Breast epithelium (tissue), 4 donors: ENCODE data around the gene CEP112. TPM values are rescaled to one million over a fixed set of nuclear protein-coding genes. Genes with fewer than 3 reads are reported as not detected.

Source experiments
- DNase-seq, 2 donors: peaks; one replicate each; pipeline ENCODE4 v3.0.0-alpha.2; 2019; ENCODE audit warnings: low spot score in 2 of 2
- H3K27ac ChIP-seq, 2 donors: fragments of 200-600 bp; sonication (generic) in 1 of 2; one replicate each; pipeline ENCODE4 v1.5.1; 2016 to 2019; ENCODE audit warnings: mild to moderate bottlenecking in 1 of 2
- H3K27me3 ChIP-seq, 2 donors: fragments of 200-600 bp; sonication (generic) in 1 of 2; one replicate each; pipeline versions ENCODE4 v1.5.1 to v1.6.0; 2017 to 2019; ENCODE audit warnings: control low read depth in 1 of 2, mild to moderate bottlenecking in 1 of 2
- H3K36me3 ChIP-seq: fragments of 200-600 bp; one replicate; pipeline ENCODE4 v1.5.1; 2019
- H3K4me1 ChIP-seq, 2 donors: fragments of 200-600 bp; sonication (generic); one replicate each; pipeline ENCODE4 v1.5.1; 2016 to 2019; ENCODE audit warnings: control low read depth in 1 of 2
- H3K4me3 ChIP-seq, 3 donors: fragments of 200-600 bp; sonication (generic); 1 replicate in 2 of 3; 2 replicates in 1 of 3; pipeline ENCODE4 v1.5.1; 2016 to 2019; ENCODE audit warnings: mild to moderate bottlenecking in 3 of 3, moderate library complexity in 2 of 3
- H3K9me3 ChIP-seq, 2 donors: fragments of 200-600 bp; sonication (generic) in 1 of 2; one replicate each; pipeline ENCODE4 v1.5.1; 2016 to 2019; ENCODE audit warnings: control low read depth in 1 of 2
- CTCF ChIP-seq, 3 donors: fragments of 450-650 bp; IDR thresholded peaks; one replicate each; pipeline ENCODE4 v1.5.1; 2016 to 2017; ENCODE audit warnings: antibody characterized with exemption in 3 of 3, mild to moderate bottlenecking in 3 of 3, moderate library complexity in 3 of 3
- POLR2A ChIP-seq: fragments of 450-650 bp; IDR thresholded peaks from one replicate; pipeline ENCODE4 v1.6.1; 2016; ENCODE audit warnings: antibody characterized with exemption, mild to moderate bottlenecking, moderate library complexity
- POLR2AphosphoS5 ChIP-seq, 3 donors: sonication (generic); formaldehyde crosslinking; IDR thresholded peaks; one replicate each; pipeline ENCODE4 v1.6.1; 2017; ENCODE audit warnings: antibody characterized with exemption in 3 of 3
- intact Hi-C: fragments of 100-400 bp; cut with DNase I; formaldehyde crosslinking; loops from one replicate; pipeline ENCODE4 v1.15.1; 2023; ENCODE audit warnings: low total_unique reads
- total RNA-seq, 3 donors: library from RNA; depleted of rRNA; stranded (reverse); fragments of >200 nt; gene quantifications; one replicate each; pipeline ENCODE4 v1.1.0, GENCODE V29; 2016

Gene CEP112
- total RNA-seq, 3 donors from 2014 or later, result 12.9 to 27.2 (median 18.0) TPM

GRCh38 chr17:65674246-65675045, 517.5 kb downstream of the CEP112 start:
- Histone ChIP-seq H3K4me3 (no peak overlapping the region), H3K9me3 (no peaks in the 10 kb centered on the region), H3K27me3 (no peaks in the 10 kb centered on the region), H3K4me1 (no peaks in the 10 kb centered on the region), H3K27ac (no peak overlapping the region), H3K36me3 (no peaks in the 10 kb centered on the region)
- DNase-seq, result no peak
- intact Hi-C loops, result no loop called here
- TF ChIP-seq POLR2AphosphoS5 (IDR thresholded peaks at IDR 0.05) (no peak), POLR2A (no peak), CTCF (IDR thresholded peaks at IDR 0.05) (no peak)

- TF ChIP-seq POLR2A, result no peak
- no peak for TF ChIP-seq POLR2AphosphoS5 (IDR thresholded peaks at IDR 0.05)
- no peak for TF ChIP-seq CTCF (IDR thresholded peaks at IDR 0.05)
- DNase-seq, result no peak
- H3K27ac ChIP-seq, result no peak overlapping the region
- no peaks in the 10 kb centered on the region for H3K9me3 ChIP-seq
- no peaks in the 10 kb centered on the region for H3K36me3 ChIP-seq
- intact Hi-C loops, result no loop called here
- no peak overlapping the region for H3K4me3 ChIP-seq
- H3K4me1 ChIP-seq, result no peaks in the 10 kb centered on the region
- H3K27me3 ChIP-seq, result no peaks in the 10 kb centered on the region
These were observed 521.1 kb downstream of the CEP112 start for GRCh38 chr17:65670667-65671371.

GRCh38 chr17:65668211-65668610, 523.7 kb downstream of the CEP112 start:
- TF ChIP-seq POLR2A (no peak), CTCF (IDR thresholded peaks at IDR 0.05) (no peak), POLR2AphosphoS5 (IDR thresholded peaks at IDR 0.05) (no peak)
- Histone ChIP-seq H3K4me1 (no peaks in the 10 kb centered on the region), H3K36me3 (no peaks in the 10 kb centered on the region), H3K4me3 (no peak overlapping the region), H3K9me3 (no peaks in the 10 kb centered on the region), H3K27me3 (no peaks in the 10 kb centered on the region), H3K27ac (no peak overlapping the region)
- intact Hi-C loops, result no loop called here
- DNase-seq, result no peak

GRCh38 chr17:65667656-65668055, 524.3 kb downstream of the CEP112 start:
- no peak for DNase-seq
- Histone ChIP-seq H3K27ac (no peak overlapping the region), H3K4me1 (no peaks in the 10 kb centered on the region), H3K27me3 (no peaks in the 10 kb centered on the region), H3K9me3 (no peaks in the 10 kb centered on the region), H3K36me3 (no peaks in the 10 kb centered on the region), H3K4me3 (no peak overlapping the region)
- intact Hi-C loops, result no loop called here
- TF ChIP-seq CTCF (IDR thresholded peaks at IDR 0.05), result no peak
- no peak for TF ChIP-seq POLR2A
- TF ChIP-seq POLR2AphosphoS5 (IDR thresholded peaks at IDR 0.05), result no peak

GRCh38 chr17:65666876-65667321, 525.0 kb downstream of the CEP112 start:
- no peaks in the 10 kb centered on the region for H3K27me3 ChIP-seq
- no peak overlapping the region for H3K4me3 ChIP-seq
- TF ChIP-seq CTCF (IDR thresholded peaks at IDR 0.05) (no peak), POLR2A (no peak), POLR2AphosphoS5 (IDR thresholded peaks at IDR 0.05) (no peak)
- no peak for DNase-seq
- no peaks in the 10 kb centered on the region for H3K9me3 ChIP-seq
- H3K4me1 ChIP-seq, result no peaks in the 10 kb centered on the region
- H3K36me3 ChIP-seq, result no peaks in the 10 kb centered on the region
- H3K27ac ChIP-seq, result no peak overlapping the region
- intact Hi-C loops, result no loop called here
